Testis (tissue), 2 donors: ENCODE data around the gene AFF4.

Experiments
- CTCF ChIP-seq, 3 experiments: fragments of 450-650 bp in 2 of 3; fragments of 200-600 bp in 1 of 3; sonication (generic) in 1 of 3; IDR thresholded peaks; one replicate each; pipeline ENCODE4 v1.5.1; 2016 to 2019; ENCODE audit warnings: antibody characterized with exemption in 3 of 3, mild to moderate bottlenecking in 2 of 3, moderate library complexity in 1 of 3
- POLR2A ChIP-seq: fragments of 450-650 bp; IDR thresholded peaks from one replicate; pipeline ENCODE4 v1.6.1; 2017; ENCODE audit warnings: antibody characterized with exemption, mild to moderate bottlenecking, moderate library complexity

- TF ChIP-seq POLR2A (no peak), CTCF (IDR thresholded peaks at IDR 0.05) (no peak)
Measured at GRCh38 chr5:132971483-132972435, 8.3 kb upstream of the AFF4 start.
